ENCODE measurements around the gene DUSP1. TPM values are rescaled to one million over a fixed set of nuclear protein-coding genes. Genes with fewer than 3 reads are reported as not detected.

Gene DUSP1
- total RNA-seq, 1 experiment from 2014 or later: 16.6 TPM

GRCh38 chr5:172769342-172769615, 1.7 kb downstream of the DUSP1 start:
- intact Hi-C loops (cut with micrococcal nuclease): loop anchor here (2.0 to 5.0 kb wide), 2 partner anchors 134 to 163 kb away; no protein-coding TSS in a partner anchor
- Histone ChIP-seq H3K9me3 (ENCODE audit: control insufficient read depth in 1 of 2, insufficient read depth in 1 of 2, low read depth in 1 of 2, low read length in 2 of 2) (no peaks in the 10 kb centered on the region), H3K79me2 (ENCODE audit: insufficient read depth, low read length) (peaks cover 24% of the 10 kb centered on the region), H3K27me3 (ENCODE audit: insufficient read depth, low read length) (no peaks in the 10 kb centered on the region), H3K9me2 (ENCODE audit: insufficient read depth) (no peaks in the 10 kb centered on the region), H3K4me2 (ENCODE audit: low read length) (peak overlapping the region; percentile 86), H3K36me3 (ENCODE audit: control insufficient read depth in 1 of 2, insufficient read depth in 2 of 2, low read length in 2 of 2) (peaks cover 8 to 14% of the 10 kb centered on the region in 2 experiments; a peak in 3 of 4 replicates), H3K4me1 (ENCODE audit: control insufficient read depth in 1 of 2, insufficient read depth in 2 of 2, low read length in 2 of 2) (peaks cover 35 to 55% of the 10 kb centered on the region in 2 experiments), H3K9ac (ENCODE audit: low read length) (0 out of 2 replicates have a peak overlapping the region, but pooled peaks have one; percentile 98), H2AFZ (ENCODE audit: low read depth, low read length, poor library complexity, severe bottlenecking) (no peak overlapping the region), H4K20me1 (ENCODE audit: insufficient read depth) (no peaks in the 10 kb centered on the region), H3K4me3 (replicated peaks in 1 of 2; ENCODE audit: low read depth in 1 of 2, low read length in 2 of 2) (peak overlapping the region; percentile 79 to 84; a peak in 3 of 4 replicates), H3K27ac (ENCODE audit: low read depth, low read length) (no peak overlapping the region)
- no peak for DNase-seq (ENCODE audit: low read depth, low spot score)
- RAD21 ChIA-PET (ENCODE audit: low non-redundant PET in 1 of 2, low total read pairs in 2 of 2, uncharacterized antibody in 2 of 2, unreplicated experiment in 2 of 2): no interaction called here
- no peak for ATAC-seq
- no TSS peak for BruUV-seq (replicated peaks)
- POLR2A ChIA-PET: interaction anchor here (1.3 to 2.5 kb wide), 2 partner anchors 9 to 14 kb away, joined by 4 to 14 read pairs; no protein-coding TSS in a partner anchor
- no peak for TF ChIP-seq MAX (IDR thresholded peaks at IDR 0.05)
- TF ChIP-seq TCF7L2 (IDR thresholded peaks at IDR 0.05; ENCODE audit: borderline replicate concordance, extremely low read depth, insufficient read depth, insufficient read length): no peak
- no peak for TF ChIP-seq CEBPB (IDR thresholded peaks at IDR 0.05; ENCODE audit: low read depth)
- no peak for TF ChIP-seq ZBTB33 (IDR thresholded peaks at IDR 0.05; ENCODE audit: extremely low read depth, insufficient replicate concordance, low read length)
- TF ChIP-seq REST (IDR thresholded peaks at IDR 0.05; ENCODE audit: low read depth): no peak
- TF ChIP-seq ELF1 (IDR thresholded peaks at IDR 0.05; ENCODE audit: borderline replicate concordance, low read depth): no peak
- no peak for TF ChIP-seq EZH2phosphoT487 (IDR thresholded peaks at IDR 0.05; ENCODE audit: borderline replicate concordance)
- no peak for TF ChIP-seq RAD21 (IDR thresholded peaks at IDR 0.05; ENCODE audit: low read depth)
- TF ChIP-seq FOSL1 (IDR thresholded peaks at IDR 0.05; ENCODE audit: low read depth): no peak
- no peak for TF ChIP-seq SRF (IDR thresholded peaks at IDR 0.05; ENCODE audit: low read depth)
- TF ChIP-seq ATF3 (IDR thresholded peaks at IDR 0.05): no peak
- TF ChIP-seq EGR1 (IDR thresholded peaks at IDR 0.05; ENCODE audit: low read depth): no peak
- no peak for TF ChIP-seq ZFX (IDR thresholded peaks at IDR 0.05)
- TF ChIP-seq SIN3A (IDR thresholded peaks at IDR 0.05; ENCODE audit: low read depth): no peak
- no peak for TF ChIP-seq CBX3 (IDR thresholded peaks at IDR 0.05; ENCODE audit: low read depth)
- no peak for TF ChIP-seq POLR2AphosphoS5 (IDR thresholded peaks at IDR 0.05; ENCODE audit: low read depth, low read length)
- TF ChIP-seq CTCF (IDR thresholded peaks at IDR 0.05 in 2 of 3, conservative IDR thresholded peaks at IDR 0.05 in 1 of 3; ENCODE audit: borderline replicate concordance in 1 of 3, insufficient read depth in 1 of 3, low read depth in 2 of 3, low read length in 2 of 3): no peak
- no peak for TF ChIP-seq EZH2 (IDR thresholded peaks at IDR 0.05)
- CTCF ChIA-PET: no interaction called here

All from HCT116 (cell line).